ENCODE measurements around the gene ROBO1. TPM values are rescaled to one million over a fixed set of nuclear protein-coding genes. Genes with fewer than 3 reads are reported as not detected.
"Not testable (repeated sequence)": the region's sequence is repeated elsewhere in the genome, so short reads cannot be mapped to it uniquely, and the experiment has no call there.

Gene ROBO1
- total RNA-seq, 1 donor from 2014 or later: 31.7 TPM

GRCh38 chr3:78707609-78708008 lies 1060.2 kb downstream of the ROBO1 start:
- no peak for DNase-seq (ENCODE audit: low spot score)
- ATAC-seq: no peak
- intact Hi-C loops (cut with DNase I): no loop called here

- no peak for DNase-seq (ENCODE audit: low spot score)
- intact Hi-C loops (cut with DNase I): no loop called here
- no peak for ATAC-seq
Observed at GRCh38 chr3:78706906-78707523, 1060.8 kb downstream of the ROBO1 start.

GRCh38 chr3:78703944-78704343 lies 1063.9 kb downstream of the ROBO1 start:
- intact Hi-C loops (cut with DNase I): no loop called here
- DNase-seq (ENCODE audit: low spot score) (no peak), ATAC-seq (no peak)

- no peak for DNase-seq (ENCODE audit: low spot score)
- intact Hi-C loops (cut with DNase I): no loop called here
- ATAC-seq: peak; percentile 50
Observed at GRCh38 chr3:78701537-78701936, 1066.3 kb downstream of the ROBO1 start.

- ATAC-seq: no peak
- intact Hi-C loops (cut with DNase I): no loop called here
- DNase-seq (ENCODE audit: low spot score): no peak
Observed at GRCh38 chr3:78698431-78698830, 1069.4 kb downstream of the ROBO1 start.

- ATAC-seq: no peak
- intact Hi-C loops (cut with DNase I): no loop called here
Observed at GRCh38 chr3:78697426-78697825, 1070.4 kb downstream of the ROBO1 start.

DNA sequence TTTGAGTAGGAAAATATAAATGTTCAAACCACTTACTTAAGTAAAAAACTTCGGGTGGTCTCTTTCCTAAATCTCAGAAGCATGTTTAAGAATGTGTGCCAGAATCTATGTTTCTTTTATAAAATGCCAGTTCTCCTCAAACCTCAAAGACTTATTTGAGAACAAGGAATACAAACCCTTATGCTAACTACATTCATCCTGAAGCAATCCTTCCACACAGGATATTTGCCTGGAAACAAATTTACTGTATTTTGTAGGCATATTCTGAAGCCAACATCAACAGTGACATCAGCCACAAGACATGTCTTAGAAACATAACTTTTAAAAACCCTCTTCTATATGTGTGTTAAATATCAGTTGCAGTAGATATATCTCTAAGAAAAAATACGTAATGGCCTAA lies 1077.0 kb downstream of the ROBO1 start:
- no peak for ATAC-seq
- intact Hi-C loops (cut with DNase I): no loop called here
- no peak for DNase-seq (ENCODE audit: low spot score)

More at GRCh38 chr3:78697426-78697825, 1070.4 kb downstream of the ROBO1 start:
- no peak for DNase-seq (ENCODE audit: low spot score)

GRCh38 chr3:78689378-78689777 lies 1078.4 kb downstream of the ROBO1 start:
- DNase-seq (ENCODE audit: low spot score): no peak
- intact Hi-C loops (cut with DNase I): no loop called here
- no peak for ATAC-seq

DNA sequence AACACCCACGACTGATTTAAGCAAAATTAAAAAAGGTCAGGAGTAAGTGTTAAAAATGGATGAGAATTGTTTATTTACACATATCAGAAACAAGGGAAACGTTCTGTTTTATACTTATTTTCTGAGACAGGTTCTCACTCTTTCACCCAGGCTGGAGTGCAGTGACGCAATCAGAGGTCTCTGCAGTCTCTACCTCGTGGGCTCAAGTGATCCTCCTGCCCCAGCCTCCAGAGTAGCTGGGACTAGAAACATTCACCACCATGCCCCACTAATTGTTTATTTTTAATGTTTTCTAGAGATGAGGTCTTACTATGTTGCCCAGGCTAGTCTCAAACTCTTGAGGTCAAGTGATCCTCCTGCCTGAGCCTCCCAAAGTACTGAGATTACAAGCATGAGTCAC lies 1080.3 kb downstream of the ROBO1 start:
- intact Hi-C loops (cut with DNase I): no loop called here
- DNase-seq (ENCODE audit: low spot score) (no peak), ATAC-seq (no peak)

DNA sequence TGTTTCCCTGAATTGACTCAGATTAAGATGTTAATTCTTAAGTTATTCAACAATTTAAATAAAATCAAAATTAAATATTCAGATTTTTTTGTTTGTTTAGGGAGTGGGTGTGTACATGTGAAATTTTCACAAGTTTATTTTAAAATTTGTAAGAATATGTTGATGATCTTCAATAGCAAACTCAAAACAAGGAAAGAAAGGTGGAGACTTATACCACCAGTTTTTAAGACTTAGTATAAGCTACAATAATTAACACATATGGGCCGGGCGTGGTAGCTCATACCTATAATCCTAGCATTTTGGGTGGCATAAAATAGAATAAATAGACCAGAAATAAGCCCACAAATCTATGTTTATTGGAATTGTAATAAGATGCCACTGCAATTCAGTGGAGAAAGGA lies 1084.5 kb downstream of the ROBO1 start:
- DNase-seq (ENCODE audit: low spot score) (no peak), ATAC-seq (no peak)
- intact Hi-C loops (cut with DNase I): no loop called here

GRCh38 chr3:78675119-78675805 lies 1092.5 kb downstream of the ROBO1 start:
- DNase-seq (ENCODE audit: low spot score); intact Hi-C loops (cut with DNase I); ATAC-seq: not testable (repeated sequence)

DNA sequence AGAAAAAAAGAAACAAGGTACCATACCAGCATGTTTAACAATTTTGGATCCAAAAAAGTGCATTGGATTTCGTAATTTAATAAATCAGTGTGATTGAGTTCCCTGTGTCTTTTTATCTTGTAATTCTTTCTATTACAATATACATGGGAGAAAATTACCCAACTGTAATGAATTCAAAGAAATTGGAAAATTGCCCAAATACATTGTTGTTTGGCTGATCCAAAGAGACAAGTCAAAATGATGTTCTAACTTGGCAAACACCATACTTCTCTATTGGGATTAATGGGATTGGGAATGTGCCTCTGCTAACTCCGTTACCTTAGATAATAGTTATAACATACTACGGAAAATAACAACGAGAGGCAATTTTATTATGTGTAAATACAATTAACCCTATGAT lies 1097.1 kb downstream of the ROBO1 start:
- intact Hi-C loops (cut with DNase I): no loop called here
- ATAC-seq: no peak
- no peak for DNase-seq (ENCODE audit: low spot score)

DNA sequence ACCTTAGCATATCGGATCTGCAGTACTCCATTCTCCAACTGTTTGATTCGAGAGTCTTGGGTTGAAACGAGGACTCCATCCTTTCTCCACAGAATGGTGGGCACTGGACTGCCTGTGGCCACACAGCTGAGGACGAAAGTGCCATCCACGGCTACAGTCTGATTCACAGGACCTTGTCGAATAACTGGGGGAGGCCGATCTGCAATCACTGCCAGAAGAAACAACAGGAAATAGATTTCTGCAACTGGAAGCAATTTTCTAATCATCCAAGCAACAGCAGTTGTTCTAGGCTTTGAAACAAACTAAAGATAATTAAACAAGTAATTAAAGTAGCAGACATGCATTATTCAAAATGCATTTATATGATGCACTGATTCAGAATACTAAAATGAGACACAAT lies 1097.7 kb downstream of the ROBO1 start:
- intact Hi-C loops (cut with DNase I): no loop called here
- no peak for DNase-seq (ENCODE audit: low spot score)
- ATAC-seq: no peak

DNA sequence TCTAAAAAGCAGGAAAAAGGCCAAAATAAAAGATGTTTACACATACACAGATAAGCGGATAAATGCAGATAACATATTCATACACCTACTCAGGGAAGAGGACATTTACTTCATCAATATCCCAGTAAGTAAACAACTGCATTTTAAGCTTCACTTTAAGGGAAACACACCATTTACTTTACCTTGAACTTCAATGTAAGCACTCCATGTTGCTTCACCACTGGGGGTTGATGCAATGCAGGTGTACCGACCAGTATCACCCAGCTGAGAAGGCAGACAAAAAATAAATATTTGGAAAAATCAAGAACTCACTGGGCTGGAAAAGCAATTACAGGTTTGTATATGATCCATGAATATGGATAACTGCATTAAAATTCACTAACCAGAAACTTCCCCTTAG lies 1099.5 kb downstream of the ROBO1 start:
- ATAC-seq: no peak
- no peak for DNase-seq (ENCODE audit: low spot score)
- intact Hi-C loops (cut with DNase I): no loop called here

- intact Hi-C loops (cut with DNase I): no loop called here
Observed at GRCh38 chr3:78666470-78666800, 1101.4 kb downstream of the ROBO1 start.

DNA sequence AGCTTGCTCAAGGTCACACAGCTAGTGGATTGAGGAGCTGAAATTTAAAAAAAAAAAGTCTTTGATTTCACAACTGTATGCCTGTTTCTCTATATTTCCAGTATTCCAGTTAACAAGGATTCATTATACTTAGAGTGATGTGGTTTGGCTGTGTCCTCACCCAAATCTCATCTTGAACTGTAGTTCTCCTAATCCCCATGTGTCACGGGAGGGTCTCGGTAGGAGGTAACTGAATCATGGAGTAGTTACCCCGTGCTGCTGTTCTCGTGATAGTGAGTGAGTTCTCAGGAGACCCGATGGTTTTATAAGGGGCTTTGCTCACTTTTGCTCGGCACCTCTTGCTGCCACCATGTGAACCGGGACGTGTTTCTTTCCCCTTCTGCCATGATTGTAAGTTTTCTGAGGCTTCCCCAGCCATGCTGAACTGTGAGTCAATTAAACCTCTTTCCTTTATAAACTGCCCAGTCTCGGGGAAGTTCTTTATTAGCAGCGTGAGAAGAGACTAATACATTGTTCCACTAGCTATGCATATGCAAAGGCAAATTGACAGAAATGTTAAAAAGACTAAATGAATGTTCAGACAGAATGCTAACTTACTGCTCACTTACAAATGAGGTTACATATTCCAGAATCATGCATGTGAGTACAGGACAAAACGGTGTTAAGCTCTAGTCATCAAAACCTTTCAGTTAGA lies 1101.9 kb downstream of the ROBO1 start:
- ATAC-seq (no peak), DNase-seq (ENCODE audit: low spot score) (no peak)
- intact Hi-C loops (cut with DNase I): no loop called here

More at GRCh38 chr3:78666470-78666800, 1101.4 kb downstream of the ROBO1 start:
- DNase-seq (ENCODE audit: low spot score) (no peak), ATAC-seq (no peak)

GRCh38 chr3:78665101-78665500 lies 1102.7 kb downstream of the ROBO1 start:
- no peak for ATAC-seq
- intact Hi-C loops (cut with DNase I): no loop called here
- DNase-seq (ENCODE audit: low spot score): no peak

GRCh38 chr3:78660957-78661356 lies 1106.8 kb downstream of the ROBO1 start:
- DNase-seq (ENCODE audit: low spot score): no peak
- ATAC-seq: peak; percentile 74
- intact Hi-C loops (cut with DNase I): no loop called here

DNA sequence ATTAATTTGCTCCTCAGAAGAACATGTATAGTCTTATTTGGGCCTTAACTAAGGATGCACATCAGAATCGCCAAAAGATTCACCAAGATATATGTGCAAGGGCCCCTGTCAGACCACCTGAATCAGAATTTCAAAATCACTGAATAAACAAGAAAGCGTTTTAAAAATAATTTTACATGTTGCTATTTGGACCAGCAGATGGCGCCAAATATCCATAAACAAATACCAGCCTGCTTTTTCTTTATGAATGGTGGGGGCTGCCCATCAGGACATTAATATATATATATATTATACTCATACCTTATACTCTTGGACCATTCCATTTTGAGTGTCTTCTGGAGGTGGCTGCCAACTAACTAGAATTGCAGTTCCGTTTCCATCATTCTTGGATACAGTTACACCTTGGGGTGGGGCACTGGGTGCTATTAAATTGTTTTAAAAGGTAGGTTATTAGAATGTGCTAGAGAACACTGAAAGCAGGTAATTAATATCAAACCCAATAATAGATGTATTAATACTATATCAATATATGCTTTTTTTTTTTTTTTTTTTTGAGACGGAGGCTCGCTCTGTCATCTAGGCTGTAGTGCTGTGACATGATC lies 1108.3 kb downstream of the ROBO1 start:
- DNase-seq (ENCODE audit: low spot score) (no peak), ATAC-seq (peak; percentile 18)
- intact Hi-C loops (cut with DNase I): loop anchor here (5.0 kb wide), 1 partner anchor 368 kb away; no protein-coding TSS in a partner anchor

DNA sequence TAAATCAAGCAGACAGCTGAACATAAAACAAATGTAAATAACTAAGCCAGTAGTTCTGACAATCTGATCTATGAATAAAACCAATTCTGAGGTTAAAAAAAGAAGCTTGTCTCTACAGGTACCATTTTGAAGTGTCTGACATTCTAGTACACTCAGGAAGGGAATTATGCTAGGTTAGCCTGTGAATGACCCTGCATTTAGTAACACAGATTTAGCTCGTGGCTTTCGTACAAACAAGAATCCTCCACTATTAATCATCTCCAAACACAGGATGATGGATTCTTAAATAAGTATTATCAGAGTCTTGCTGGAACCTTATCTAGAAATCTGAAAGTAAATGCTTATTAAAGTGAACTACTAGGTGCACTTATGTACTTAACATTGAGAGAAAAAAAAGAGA lies 1120.1 kb downstream of the ROBO1 start:
- no peak for DNase-seq (ENCODE audit: low spot score)
- no peak for ATAC-seq
- intact Hi-C loops (cut with DNase I): no loop called here

Data from sciatic nerve (tissue), 2 donors.